HEK293 (cell line): Measurements from ENCODE around the gene TMEM176A.

Experiments
- CTCF ChIA-PET: fragments of 350-600 bp; formaldehyde crosslinking; extraction: SDS; loops from one replicate; lab custom pipeline; 2021; ENCODE audit warnings: antibody characterized with exemption; lab: Yijun Ruan, JAX
- POLR2A ChIA-PET: fragments of 300-600 bp; formaldehyde crosslinking; extraction: SDS; loops from one replicate; lab custom pipeline; 2020; ENCODE audit warnings: antibody characterized with exemption, inconsistent platforms; lab: Yijun Ruan, JAX
- H3K27ac ChIP-seq: fragments of 200-500 bp; sonication (Bioruptor generic); 2 replicates; pipeline ENCODE4 v1.5.1; 2014; ENCODE audit warnings: low read depth, low read length, control low read depth, inconsistent platforms; ENCODE audit errors: extremely low read depth
- H3K36me3 ChIP-seq, 2 experiments: fragments of 200-500 bp in 1 of 2; sonication (Bioruptor generic) in 1 of 2; 1 replicate in 1 of 2; 2 replicates in 1 of 2; pipeline ENCODE4 v1.5.1; 2014 to 2017; ENCODE audit warnings: inconsistent platforms in 2 of 2, low read length in 2 of 2; ENCODE audit not compliant: control insufficient read depth in 2 of 2, insufficient read depth in 1 of 2
- H3K4me1 ChIP-seq: fragments of 200-500 bp; sonication (Bioruptor generic); 2 replicates; pipeline ENCODE4 v1.5.1; 2014; ENCODE audit warnings: mild to moderate bottlenecking, low read length, inconsistent platforms; ENCODE audit not compliant: control insufficient read depth, insufficient read depth
- H3K4me3 ChIP-seq: 2 replicates; pipeline ENCODE4 v1.5.1; 2011; ENCODE audit warnings: low read depth, mild to moderate bottlenecking, control low read depth, low read length, moderate library complexity
- H3K9me3 ChIP-seq: fragments of 200-500 bp; sonication (Bioruptor generic); 2 replicates; pipeline ENCODE4 v1.5.1; 2014; ENCODE audit warnings: low read depth, low read length, inconsistent platforms; ENCODE audit not compliant: control insufficient read depth, insufficient read depth
- AEBP2 ChIP-seq: fragments of 450-650 bp; formaldehyde crosslinking; IDR thresholded peaks from 2 replicates; pipeline ENCODE4 v1.5.1; 2016; ENCODE audit warnings: missing biosample characterization, missing genetic modification characterization, borderline replicate concordance
- HOXA7 ChIP-seq: sonication (generic); formaldehyde crosslinking; IDR thresholded peaks from 2 replicates; pipeline ENCODE4 v1.8.1; 2022; ENCODE audit warnings: missing genetic modification reagents, borderline replicate concordance
- PRDM2 ChIP-seq: fragments of 450-650 bp; formaldehyde crosslinking; IDR thresholded peaks from 2 replicates; pipeline ENCODE4 v1.5.1; 2016; ENCODE audit warnings: missing biosample characterization, missing genetic modification characterization, borderline replicate concordance
- SALL2 ChIP-seq: fragments of 450-650 bp; formaldehyde crosslinking; IDR thresholded peaks from 2 replicates; pipeline ENCODE4 v1.5.0; 2017; ENCODE audit warnings: missing biosample characterization, mild to moderate bottlenecking, missing genetic modification characterization, borderline replicate concordance
- ZBTB21 ChIP-seq: fragments of 450-650 bp; formaldehyde crosslinking; IDR thresholded peaks from 2 replicates; pipeline ENCODE4 v1.5.1; 2017; ENCODE audit warnings: missing biosample characterization, missing genetic modification characterization
- ZFP41 ChIP-seq: fragments of 450-650 bp; formaldehyde crosslinking; IDR thresholded peaks from 2 replicates; pipeline ENCODE4 v1.5.1; 2016; ENCODE audit warnings: missing biosample characterization, missing genetic modification characterization, borderline replicate concordance
- ZNF155 ChIP-seq: fragments of 450-650 bp; formaldehyde crosslinking; IDR thresholded peaks from 2 replicates; pipeline ENCODE4 v1.5.1; 2016; ENCODE audit warnings: missing biosample characterization, missing genetic modification characterization
- ZNF239 ChIP-seq: fragments of 450-650 bp; formaldehyde crosslinking; IDR thresholded peaks from 2 replicates; pipeline ENCODE4 v1.5.1; 2016; ENCODE audit warnings: missing biosample characterization, missing genetic modification characterization
- ZNF324 ChIP-seq: fragments of 450-650 bp; formaldehyde crosslinking; IDR thresholded peaks from 2 replicates; pipeline ENCODE4 v1.5.1; 2016; ENCODE audit warnings: missing biosample characterization, missing genetic modification characterization
- ZNF426 ChIP-seq: fragments of 450-650 bp; formaldehyde crosslinking; IDR thresholded peaks from 2 replicates; pipeline ENCODE4 v1.5.1; 2017; ENCODE audit warnings: missing biosample characterization, missing genetic modification characterization, mild to moderate bottlenecking, inconsistent platforms, moderate library complexity
- ZNF621 ChIP-seq: fragments of 450-650 bp; formaldehyde crosslinking; IDR thresholded peaks from 2 replicates; pipeline ENCODE4 v1.5.1; 2017; ENCODE audit warnings: missing biosample characterization, missing genetic modification characterization
- ZNF837 ChIP-seq: fragments of 450-650 bp; formaldehyde crosslinking; IDR thresholded peaks from 2 replicates; pipeline ENCODE4 v1.5.1; 2016; ENCODE audit warnings: missing biosample characterization, missing genetic modification characterization

TMEM176A gene

GRCh38 chr7:150797661-150798060 lies 2.9 kb upstream of the TMEM176A start (continued):
- TF ChIP-seq ZNF155 (tag by site-specific recombination) (no peak), ZNF239 (no peak), AEBP2 (tag by site-specific recombination) (no peak), ZNF621 (tag by site-specific recombination) (no peak)
- TF ChIP-seq, all 188 proteins: peak for 0

GRCh38 chr7:150799156-150799555 lies 1.4 kb upstream of the TMEM176A start:
- Histone ChIP-seq H3K36me3 (no peaks in the 10 kb centered on the region), H3K27ac (no peak overlapping the region), H3K9me3 (no peaks in the 10 kb centered on the region), H3K4me3 (no peak overlapping the region), H3K4me1 (no peaks in the 10 kb centered on the region)
- POLR2A ChIA-PET: no interaction called here
- no peak for TF ChIP-seq ZNF324 (tag by site-specific recombination)
- no peak for TF ChIP-seq ZNF837 (tag by site-specific recombination)
- TF ChIP-seq ZNF426 (tag by site-specific recombination): no peak
- TF ChIP-seq HOXA7: no peak
- no peak for TF ChIP-seq SALL2 (tag by site-specific recombination)
- no peak for TF ChIP-seq ZBTB21
- CTCF ChIA-PET: interaction anchor here (1.3 kb wide), 1 partner anchor 15 kb away, joined by 5 read pairs; no protein-coding TSS in a partner anchor

- H3K36me3 ChIP-seq: no peaks in the 10 kb centered on the region
- H3K4me1 ChIP-seq: no peaks in the 10 kb centered on the region
- TF ChIP-seq ZFP41 (no peak), ZNF426 (tag by site-specific recombination) (no peak), PRDM2 (tag by site-specific recombination) (no peak)
- ChIA-PET CTCF (no interaction called here), POLR2A (no interaction called here)
- H3K27ac ChIP-seq: no peak within 1 kb of the TSS
- H3K9me3 ChIP-seq: no peaks in the 10 kb centered on the region
- H3K4me3 ChIP-seq: no peak within 1 kb of the TSS
Observed at GRCh38 chr7:150799741-150800580, 608 bp upstream of the TMEM176A start, which contains the start of gene TMEM176B. Gene TMEM176B (minus strand): TSS chr7:150800364. CDS start chr7:150796569, 3,795 bp downstream.
